Keratinocyte (primary cell): ENCODE measurements around the gene OR5I1. TPM values are rescaled to one million over a fixed set of nuclear protein-coding genes. Genes with fewer than 3 reads are reported as not detected.

Experiments used
- DNase-seq: peaks from one replicate; pipeline ENCODE4 v3.0.0-alpha.2; 2011; ENCODE audit warnings: low read depth, missing footprints, low spot score
- FAIRE-seq: peaks from 2 replicates; lab custom pipeline; 2011; peaks lifted over from hg19 to GRCh38; lab: Jason Lieb, UNC
- H2AFZ ChIP-seq: 2 replicates; pipeline ENCODE4 v1.6.0; 2012; ENCODE audit warnings: low read length, control low read depth, inconsistent platforms; ENCODE audit not compliant: control insufficient read depth
- H3K27ac ChIP-seq: 2 replicates; pipeline ENCODE4 v1.5.1; 2011; ENCODE audit warnings: low read length; ENCODE audit not compliant: control insufficient read depth, insufficient read depth
- H3K27me3 ChIP-seq: 3 replicates; pipeline ENCODE4 v1.6.0; 2011; ENCODE audit warnings: low read length; ENCODE audit not compliant: control insufficient read depth, insufficient read depth; ENCODE audit errors: extremely low read depth
- H3K36me3 ChIP-seq, 2 experiments: 2 replicates in 1 of 2; 3 replicates in 1 of 2; pipeline ENCODE4 v1.5.1; 2011; ENCODE audit warnings: low read length in 2 of 2, mild to moderate bottlenecking in 1 of 2; ENCODE audit not compliant: control insufficient read depth in 2 of 2, insufficient read depth in 2 of 2; ENCODE audit errors: extremely low read depth in 1 of 2
- H3K4me1 ChIP-seq: 3 replicates; pipeline ENCODE4 v1.5.1; 2011; ENCODE audit warnings: low read length; ENCODE audit not compliant: control insufficient read depth, insufficient read depth; ENCODE audit errors: extremely low read depth
- H3K4me2 ChIP-seq: 3 replicates; pipeline ENCODE4 v1.6.0; 2011; ENCODE audit warnings: low read depth, low read length; ENCODE audit not compliant: control insufficient read depth, insufficient read depth; ENCODE audit errors: extremely low read depth
- H3K4me3 ChIP-seq, 3 experiments: fragments of 200-600 bp in 1 of 3; sonication (generic) in 1 of 3; 2 replicates in 2 of 3; 3 replicates in 1 of 3; pipeline ENCODE4 v1.5.1; 2011 to 2016; ENCODE audit warnings: low read length in 3 of 3, mild to moderate bottlenecking in 3 of 3, control low read depth in 2 of 3, inconsistent platforms in 1 of 3, low read depth in 1 of 3, mixed read lengths in 1 of 3, mixed run types in 1 of 3, moderate library complexity in 1 of 3; ENCODE audit not compliant: control insufficient read depth in 2 of 3, insufficient read depth in 2 of 3; ENCODE audit errors: extremely low read depth in 1 of 3
- H3K79me2 ChIP-seq: 2 replicates; pipeline ENCODE4 v1.6.0; 2012; ENCODE audit warnings: low read length; ENCODE audit not compliant: control insufficient read depth, insufficient read depth
- H3K9ac ChIP-seq: 3 replicates; pipeline ENCODE4 v1.6.0; 2011; ENCODE audit warnings: low read length; ENCODE audit not compliant: control insufficient read depth, insufficient read depth; ENCODE audit errors: extremely low read depth
- H3K9me1 ChIP-seq: 3 replicates; pipeline ENCODE4 v1.6.0; 2011; ENCODE audit warnings: low read length; ENCODE audit not compliant: control insufficient read depth, insufficient read depth; ENCODE audit errors: extremely low read depth
- H3K9me3 ChIP-seq: 2 replicates; pipeline ENCODE4 v1.5.1; 2012; ENCODE audit warnings: low read depth, low read length; ENCODE audit not compliant: control insufficient read depth
- H4K20me1 ChIP-seq: 3 replicates; pipeline ENCODE4 v1.6.0; 2011; ENCODE audit warnings: low read length; ENCODE audit not compliant: control insufficient read depth, insufficient read depth; ENCODE audit errors: extremely low read depth
- EZH2 ChIP-seq: IDR thresholded peaks from one replicate; pipeline ENCODE4 v1.6.1; 2012; ENCODE audit warnings: inconsistent platforms, mild to moderate bottlenecking, low read length, moderate library complexity
- dilution Hi-C: fragments of 300-500 bp; cut with MboI; formaldehyde crosslinking; loops from one replicate; pipeline ENCODE4 v1.7.0; 2020; ENCODE audit warnings: low sequenced_read_pairs; ENCODE audit not compliant: extremely low pct_ligation_motif_present
- polyA plus RNA-seq, 5 experiments: library from polyadenylated mRNA; depleted of rRNA in 3 of 5; stranded (reverse) in 3 of 5; stranded (forward) in 1 of 5; unstranded in 1 of 5; fragments of >200 nt; gene quantifications; 1 replicate in 1 of 5; 2 replicates in 3 of 5; 3 replicates in 1 of 5; pipeline versions ENCODE4 v1.2.1 to v1.2.3, GENCODE V29; 2011 to 2012; ENCODE audit warnings: missing spikeins in 2 of 5, low read depth in 1 of 5, low replicate concordance in 1 of 5
- TF ChIP-seq, protein P1 (sequence below), 3 experiments: IDR thresholded peaks in 1 of 3; conservative IDR thresholded peaks in 1 of 3; optimal IDR thresholded peaks in 1 of 3; 2 replicates in 2 of 3; 3 replicates in 1 of 3; pipeline versions ENCODE3 to v1.5.1; 2011; ENCODE audit warnings: low read length in 3 of 3, mild to moderate bottlenecking in 3 of 3, moderate library complexity in 2 of 3, control low read depth in 1 of 3, inconsistent platforms in 1 of 3; ENCODE audit not compliant: insufficient read depth in 2 of 3; ENCODE audit errors: extremely low read depth in 1 of 3

The OR5I1 gene
- polyA plus RNA-seq, 1 donor (not counting 4 experiments of a cell fraction or from before 2014, with no cell fraction given): not detected

DNA sequence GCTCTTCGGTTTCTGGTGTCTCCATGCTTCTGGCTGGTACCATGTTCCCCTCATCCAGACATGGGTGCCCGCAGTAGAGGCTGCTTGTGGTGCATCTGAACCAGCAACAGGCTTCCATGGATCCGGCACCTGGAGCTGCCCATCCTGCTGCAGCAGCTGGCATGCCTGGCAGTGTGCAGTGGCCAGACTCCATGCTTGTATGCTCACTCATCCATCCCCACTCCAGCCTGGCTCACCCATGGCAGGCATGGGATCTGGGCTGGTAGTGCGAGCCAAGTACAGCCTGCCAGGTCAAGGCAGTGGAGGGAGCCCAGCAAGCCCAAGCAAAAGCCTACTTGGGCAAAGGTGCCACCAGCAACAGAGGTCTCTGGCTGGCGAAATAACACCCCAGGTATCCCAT, 15.7 kb downstream of the OR5I1 start:
- no peaks in the 10 kb centered on the region for H3K27me3 ChIP-seq
- no peaks in the 10 kb centered on the region for H3K9me1 ChIP-seq
- no peak overlapping the region for H3K27ac ChIP-seq
- no peak overlapping the region for H2AFZ ChIP-seq
- no peak for TF ChIP-seq EZH2
- TF ChIP-seq, protein P1, sequence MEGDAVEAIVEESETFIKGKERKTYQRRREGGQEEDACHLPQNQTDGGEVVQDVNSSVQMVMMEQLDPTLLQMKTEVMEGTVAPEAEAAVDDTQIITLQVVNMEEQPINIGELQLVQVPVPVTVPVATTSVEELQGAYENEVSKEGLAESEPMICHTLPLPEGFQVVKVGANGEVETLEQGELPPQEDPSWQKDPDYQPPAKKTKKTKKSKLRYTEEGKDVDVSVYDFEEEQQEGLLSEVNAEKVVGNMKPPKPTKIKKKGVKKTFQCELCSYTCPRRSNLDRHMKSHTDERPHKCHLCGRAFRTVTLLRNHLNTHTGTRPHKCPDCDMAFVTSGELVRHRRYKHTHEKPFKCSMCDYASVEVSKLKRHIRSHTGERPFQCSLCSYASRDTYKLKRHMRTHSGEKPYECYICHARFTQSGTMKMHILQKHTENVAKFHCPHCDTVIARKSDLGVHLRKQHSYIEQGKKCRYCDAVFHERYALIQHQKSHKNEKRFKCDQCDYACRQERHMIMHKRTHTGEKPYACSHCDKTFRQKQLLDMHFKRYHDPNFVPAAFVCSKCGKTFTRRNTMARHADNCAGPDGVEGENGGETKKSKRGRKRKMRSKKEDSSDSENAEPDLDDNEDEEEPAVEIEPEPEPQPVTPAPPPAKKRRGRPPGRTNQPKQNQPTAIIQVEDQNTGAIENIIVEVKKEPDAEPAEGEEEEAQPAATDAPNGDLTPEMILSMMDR (optimal IDR thresholded peaks at IDR 0.05 in 1 of 3, IDR thresholded peaks at IDR 0.05 in 1 of 3, conservative IDR thresholded peaks at IDR 0.05 in 1 of 3; ENCODE audit: extremely low read depth in 1 of 3, insufficient read depth in 2 of 3, low read length in 3 of 3): no peak
- dilution Hi-C loops: no loop called here
- no peaks in the 10 kb centered on the region for H3K36me3 ChIP-seq
- H3K4me1 ChIP-seq: no peaks in the 10 kb centered on the region
- H3K9me3 ChIP-seq: no peaks in the 10 kb centered on the region
- DNase-seq (no peak), FAIRE-seq (no peak)
- H3K4me2 ChIP-seq: no peak overlapping the region
- no peak overlapping the region for H3K9ac ChIP-seq
- H4K20me1 ChIP-seq: no peaks in the 10 kb centered on the region
- H3K79me2 ChIP-seq: no peaks in the 10 kb centered on the region
- H3K4me3 ChIP-seq: no peak overlapping the region

DNA sequence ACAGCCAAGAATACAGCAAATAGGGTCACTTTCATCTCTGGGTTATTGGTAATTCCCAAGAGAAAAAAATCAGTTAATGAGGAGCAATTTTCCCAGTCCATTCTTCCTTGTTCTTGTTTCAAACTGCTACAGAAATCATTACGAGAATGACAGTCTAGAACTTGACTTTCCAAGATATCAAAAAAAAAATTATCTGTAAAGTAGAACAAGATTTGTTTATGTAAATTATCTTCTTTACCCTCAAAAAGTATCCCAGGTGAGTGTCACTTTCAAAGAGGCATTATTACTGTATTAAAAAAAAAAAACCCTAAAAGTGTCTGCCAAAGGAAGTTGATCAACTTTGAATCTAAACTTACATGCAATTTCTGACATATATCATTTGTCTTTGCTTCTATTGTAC, 21.7 kb downstream of the OR5I1 start, which contains the start of gene OR5W2:
OR5W2 (minus strand) TSS at position 101 of the 400 bp plus-strand sequence; CDS start at position 101, 0 bp downstream.
- dilution Hi-C loops: no loop called here
- Histone ChIP-seq H3K9me1 (no peaks in the 10 kb centered on the region), H3K27ac (no peak within 1 kb of the TSS), H3K9me3 (no peaks in the 10 kb centered on the region), H3K4me2 (no peak within 1 kb of the TSS), H3K27me3 (no peaks in the 10 kb centered on the region), H3K79me2 (no peaks in the 10 kb centered on the region), H3K4me3 (no peak within 1 kb of the TSS), H3K36me3 (no peaks in the 10 kb centered on the region), H3K9ac (no peak within 1 kb of the TSS), H2AFZ (no peak within 1 kb of the TSS), H4K20me1 (no peaks in the 10 kb centered on the region), H3K4me1 (no peaks in the 10 kb centered on the region)
- DNase-seq (no peak), FAIRE-seq (no peak)
- TF ChIP-seq EZH2: no peak
- TF ChIP-seq, protein P1 (optimal IDR thresholded peaks at IDR 0.05 in 1 of 3, IDR thresholded peaks at IDR 0.05 in 1 of 3, conservative IDR thresholded peaks at IDR 0.05 in 1 of 3; ENCODE audit: extremely low read depth in 1 of 3, insufficient read depth in 2 of 3, low read length in 3 of 3): no peak
